Hepatocyte (in vitro differentiated cells): ENCODE results near the gene PAF1.

Source experiments
- EZH2 ChIP-seq: fragments of 200-600 bp; sonication (generic); IDR thresholded peaks from 2 replicates; pipeline ENCODE4 v1.6.1; 2016; ENCODE audit warnings: antibody characterized with exemption, mild to moderate bottlenecking, borderline replicate concordance
- EZH2phosphoT487 ChIP-seq: fragments of 200-600 bp; sonication (generic); IDR thresholded peaks from one replicate; pipeline ENCODE4 v1.6.1; 2018; ENCODE audit warnings: antibody characterized with exemption, mild to moderate bottlenecking, low read depth, moderate library complexity; ENCODE audit not compliant: unreplicated experiment, severe bottlenecking
- TF ChIP-seq, protein P1 (sequence below): fragments of 200-600 bp; sonication (generic); IDR thresholded peaks from 2 replicates; pipeline ENCODE4 v1.5.1; 2016; ENCODE audit warnings: antibody characterized with exemption, mild to moderate bottlenecking; ENCODE audit not compliant: poor library complexity

DNA sequence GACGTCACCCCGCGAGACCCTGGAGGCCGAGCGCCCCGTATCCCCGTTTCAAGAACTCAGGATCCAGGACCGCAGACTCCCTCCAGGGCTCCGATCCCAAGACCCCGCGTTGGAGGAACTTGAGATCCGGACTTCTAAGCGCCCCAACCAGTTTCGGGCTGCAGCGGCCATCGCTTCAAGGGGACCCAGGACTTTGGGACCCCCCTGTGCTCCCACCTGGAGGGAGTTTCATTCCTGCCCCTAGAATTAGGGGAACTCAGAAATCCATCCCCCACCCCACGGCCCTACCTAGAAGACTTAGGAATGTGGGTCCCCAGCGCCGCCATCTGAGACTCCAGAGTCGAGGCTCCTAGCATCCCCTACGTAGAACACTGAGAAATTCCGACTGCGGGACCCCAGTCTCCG is 22.0 kb upstream of the PAF1 start:
- TF ChIP-seq EZH2, result no peak
- TF ChIP-seq, protein P1, sequence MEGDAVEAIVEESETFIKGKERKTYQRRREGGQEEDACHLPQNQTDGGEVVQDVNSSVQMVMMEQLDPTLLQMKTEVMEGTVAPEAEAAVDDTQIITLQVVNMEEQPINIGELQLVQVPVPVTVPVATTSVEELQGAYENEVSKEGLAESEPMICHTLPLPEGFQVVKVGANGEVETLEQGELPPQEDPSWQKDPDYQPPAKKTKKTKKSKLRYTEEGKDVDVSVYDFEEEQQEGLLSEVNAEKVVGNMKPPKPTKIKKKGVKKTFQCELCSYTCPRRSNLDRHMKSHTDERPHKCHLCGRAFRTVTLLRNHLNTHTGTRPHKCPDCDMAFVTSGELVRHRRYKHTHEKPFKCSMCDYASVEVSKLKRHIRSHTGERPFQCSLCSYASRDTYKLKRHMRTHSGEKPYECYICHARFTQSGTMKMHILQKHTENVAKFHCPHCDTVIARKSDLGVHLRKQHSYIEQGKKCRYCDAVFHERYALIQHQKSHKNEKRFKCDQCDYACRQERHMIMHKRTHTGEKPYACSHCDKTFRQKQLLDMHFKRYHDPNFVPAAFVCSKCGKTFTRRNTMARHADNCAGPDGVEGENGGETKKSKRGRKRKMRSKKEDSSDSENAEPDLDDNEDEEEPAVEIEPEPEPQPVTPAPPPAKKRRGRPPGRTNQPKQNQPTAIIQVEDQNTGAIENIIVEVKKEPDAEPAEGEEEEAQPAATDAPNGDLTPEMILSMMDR, result no peak
- no peak for TF ChIP-seq EZH2phosphoT487
